ENCODE measurements around the gene MRPS31. TPM values are rescaled to one million over a fixed set of nuclear protein-coding genes. Genes with fewer than 3 reads are reported as not detected.

The MRPS31 gene
- total RNA-seq, 1 donor from 2014 or later: 30.5 TPM

DNA sequence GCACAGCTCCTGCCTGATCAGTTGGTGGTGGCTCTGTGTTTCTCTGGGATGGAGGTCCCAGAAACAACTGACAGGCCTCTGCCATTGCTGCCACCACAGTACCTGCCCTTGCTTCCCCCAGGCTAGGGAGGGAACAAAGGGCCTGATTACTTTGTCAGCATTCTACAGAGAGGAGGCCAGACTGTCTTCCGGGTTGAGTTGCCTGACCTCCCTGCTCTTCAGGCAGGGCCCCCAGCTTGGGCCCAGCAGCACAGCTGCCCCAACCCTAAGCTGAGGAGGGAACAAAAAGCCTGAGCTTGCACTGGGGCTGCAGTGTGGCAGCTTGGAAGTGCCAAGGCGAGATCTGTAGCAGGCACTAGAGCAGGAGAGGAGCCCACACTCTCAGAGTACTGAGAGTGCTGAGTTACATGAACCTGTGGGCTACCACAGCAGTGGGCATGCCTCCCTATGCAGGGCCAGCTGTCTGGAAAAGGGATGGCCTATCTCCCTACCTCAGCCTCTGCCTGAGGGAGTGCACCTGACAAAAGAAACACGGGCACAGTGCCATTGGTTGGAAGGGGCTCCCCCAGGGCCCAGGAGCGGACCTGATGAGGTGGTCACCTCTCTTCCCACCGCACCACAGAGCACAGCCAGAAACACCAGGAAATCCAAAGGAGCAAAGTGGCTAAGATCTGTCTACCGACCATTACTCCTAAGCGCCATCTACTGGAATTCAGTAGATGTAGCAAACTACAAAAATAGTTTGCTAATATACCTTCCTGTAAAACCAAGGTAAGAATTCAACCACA is 42.9 kb upstream of the MRPS31 start:
- DNase-seq (no peak), ATAC-seq (ENCODE audit: low read depth) (no peak)
- H3K27me3 Mint-ChIP-seq: no peaks in the 10 kb centered on the region
- no peak overlapping the region for H3K27ac Mint-ChIP-seq
- H3K36me3 Mint-ChIP-seq (ENCODE audit: low read depth): peaks cover 32% of the 10 kb centered on the region
- no peak overlapping the region for H3K4me3 Mint-ChIP-seq
- H3K4me1 Mint-ChIP-seq: peaks cover 19% of the 10 kb centered on the region
- TF ChIP-seq, protein P1, sequence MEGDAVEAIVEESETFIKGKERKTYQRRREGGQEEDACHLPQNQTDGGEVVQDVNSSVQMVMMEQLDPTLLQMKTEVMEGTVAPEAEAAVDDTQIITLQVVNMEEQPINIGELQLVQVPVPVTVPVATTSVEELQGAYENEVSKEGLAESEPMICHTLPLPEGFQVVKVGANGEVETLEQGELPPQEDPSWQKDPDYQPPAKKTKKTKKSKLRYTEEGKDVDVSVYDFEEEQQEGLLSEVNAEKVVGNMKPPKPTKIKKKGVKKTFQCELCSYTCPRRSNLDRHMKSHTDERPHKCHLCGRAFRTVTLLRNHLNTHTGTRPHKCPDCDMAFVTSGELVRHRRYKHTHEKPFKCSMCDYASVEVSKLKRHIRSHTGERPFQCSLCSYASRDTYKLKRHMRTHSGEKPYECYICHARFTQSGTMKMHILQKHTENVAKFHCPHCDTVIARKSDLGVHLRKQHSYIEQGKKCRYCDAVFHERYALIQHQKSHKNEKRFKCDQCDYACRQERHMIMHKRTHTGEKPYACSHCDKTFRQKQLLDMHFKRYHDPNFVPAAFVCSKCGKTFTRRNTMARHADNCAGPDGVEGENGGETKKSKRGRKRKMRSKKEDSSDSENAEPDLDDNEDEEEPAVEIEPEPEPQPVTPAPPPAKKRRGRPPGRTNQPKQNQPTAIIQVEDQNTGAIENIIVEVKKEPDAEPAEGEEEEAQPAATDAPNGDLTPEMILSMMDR (IDR thresholded peaks at IDR 0.05): no peak
- ChIA-PET POLR2A (interaction anchor here (0.7 to 2.1 kb wide), 3 partner anchors 25 to 108 kb away, joined by 3 to 4 read pairs (median 4); partner anchors contain the start of gene SLC25A15), CTCF (interaction anchor here (1.1 to 1.5 kb wide), 5 partner anchors 9 to 1131 kb away, joined by 3 to 6 read pairs (median 4); no protein-coding TSS in a partner anchor)
- intact Hi-C loops (cut with micrococcal nuclease): loop anchor here (1.0 kb wide), 1 partner anchor 37 kb away; no protein-coding TSS in a partner anchor
- H3K9me3 Mint-ChIP-seq: peaks cover 9% of the 10 kb centered on the region

DNA sequence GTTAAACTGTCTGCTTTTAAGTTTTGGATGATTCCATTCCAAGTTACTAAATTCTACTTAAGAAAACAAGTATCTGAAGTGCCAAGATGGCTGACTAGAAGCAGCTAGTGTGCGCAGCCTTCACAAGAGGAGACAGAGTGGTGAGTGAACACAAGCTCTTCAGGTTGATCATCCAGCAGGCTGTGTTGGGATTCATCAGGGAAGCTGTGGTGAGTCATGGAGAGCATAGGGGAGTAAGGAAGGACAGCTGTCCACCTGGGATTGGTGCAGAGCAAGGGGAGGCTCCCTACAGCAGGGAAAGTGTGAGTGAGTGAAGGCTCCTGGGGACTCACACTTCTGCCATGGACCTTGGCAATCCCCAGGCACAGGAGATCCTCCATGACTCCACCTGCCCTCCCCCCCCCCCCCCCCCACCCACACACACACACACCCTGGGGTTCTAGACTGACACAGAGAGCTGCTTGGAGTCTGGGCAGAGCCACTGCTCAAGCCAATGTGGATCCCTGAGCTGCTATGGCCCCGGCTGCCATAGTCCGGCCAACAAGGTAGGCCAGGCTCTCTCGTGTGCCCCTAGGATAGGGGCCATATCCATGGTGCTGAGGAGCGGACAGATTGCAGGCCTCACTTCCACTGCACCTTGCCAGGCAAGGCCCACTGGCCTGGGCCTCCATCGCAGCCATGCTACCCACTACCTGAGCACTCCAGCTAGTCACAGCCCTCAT is 41.9 kb upstream of the MRPS31 start:
- intact Hi-C loops (cut with micrococcal nuclease): no loop called here
- H3K27ac Mint-ChIP-seq: no peak overlapping the region
- H3K4me3 Mint-ChIP-seq: no peak overlapping the region
- TF ChIP-seq, protein P1 (IDR thresholded peaks at IDR 0.05): no peak
- H3K36me3 Mint-ChIP-seq (ENCODE audit: low read depth): peaks cover 38% of the 10 kb centered on the region
- no peak for DNase-seq
- no peaks in the 10 kb centered on the region for H3K27me3 Mint-ChIP-seq
- ChIA-PET CTCF (interaction anchor here (1.1 to 1.2 kb wide), 2 partner anchors 8 to 33 kb away, joined by 3 to 4 read pairs; no protein-coding TSS in a partner anchor), POLR2A (interaction anchor here (2.1 kb wide), 1 partner anchor 35 kb away, joined by 4 read pairs; no protein-coding TSS in a partner anchor)
- ATAC-seq (ENCODE audit: low read depth): no peak
- peaks cover 14% of the 10 kb centered on the region for H3K4me1 Mint-ChIP-seq
- H3K9me3 Mint-ChIP-seq: peaks cover 9% of the 10 kb centered on the region

DNA sequence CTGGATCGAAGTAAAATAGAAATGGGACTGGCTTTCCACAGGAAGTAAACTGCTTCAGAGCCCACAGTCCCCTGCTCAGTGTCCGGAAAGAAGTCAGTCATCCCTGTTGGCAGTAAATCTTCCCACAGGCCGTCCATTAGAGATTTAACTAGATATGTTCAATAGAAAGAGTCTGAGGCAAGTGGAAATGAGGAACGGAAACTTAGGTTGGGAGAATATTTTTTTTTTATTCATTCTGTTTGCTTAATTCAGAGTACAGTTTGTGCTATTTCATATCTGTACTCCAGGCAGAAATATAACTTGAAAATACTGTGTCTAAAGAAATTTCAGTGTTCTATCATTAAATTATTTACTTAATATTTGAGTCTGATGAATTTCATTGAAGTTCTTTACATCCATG is 41.1 kb upstream of the MRPS31 start:
- TF ChIP-seq, protein P1 (IDR thresholded peaks at IDR 0.05): no peak
- Mint-ChIP-seq H3K27me3 (no peaks in the 10 kb centered on the region), H3K9me3 (peaks cover 9% of the 10 kb centered on the region), H3K36me3 (ENCODE audit: low read depth) (peaks cover 43% of the 10 kb centered on the region), H3K4me1 (peaks cover 14% of the 10 kb centered on the region), H3K27ac (no peak overlapping the region), H3K4me3 (no peak overlapping the region)
- ChIA-PET CTCF (interaction anchor here (1.5 kb wide), 1 partner anchor 35 kb away, joined by 6 read pairs; no protein-coding TSS in a partner anchor), POLR2A (interaction anchor here (2.1 kb wide), 1 partner anchor 34 kb away, joined by 4 read pairs; no protein-coding TSS in a partner anchor)
- ATAC-seq (ENCODE audit: low read depth) (no peak), DNase-seq (no peak)
- intact Hi-C loops (cut with micrococcal nuclease): no loop called here

DNA sequence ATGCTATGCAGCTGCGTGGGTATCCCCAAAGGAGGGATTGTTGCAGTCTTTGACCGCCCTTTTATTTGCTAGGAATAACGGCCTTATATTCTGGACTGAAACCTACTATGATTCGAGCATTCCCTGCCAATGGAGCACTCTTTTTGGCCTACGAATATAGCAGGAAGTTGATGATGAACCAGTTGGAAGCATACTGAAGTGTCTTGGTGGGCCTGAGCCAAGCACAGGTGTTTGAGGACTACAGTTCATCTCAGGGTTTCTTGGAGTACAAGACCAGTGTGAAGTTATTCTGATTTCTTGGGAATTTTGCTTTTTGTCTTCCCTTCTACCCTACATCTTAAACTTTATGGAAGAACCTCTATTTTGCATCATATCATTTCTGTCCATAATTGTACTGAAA is 38.5 kb upstream of the MRPS31 start:
- Mint-ChIP-seq H3K9me3 (no peaks in the 10 kb centered on the region), H3K27me3 (no peaks in the 10 kb centered on the region), H3K27ac (no peak overlapping the region), H3K4me1 (peaks cover 14% of the 10 kb centered on the region), H3K36me3 (ENCODE audit: low read depth) (peaks cover 46% of the 10 kb centered on the region), H3K4me3 (no peak overlapping the region)
- DNase-seq: no peak
- intact Hi-C loops (cut with micrococcal nuclease): no loop called here
- ATAC-seq (ENCODE audit: low read depth): no peak
- TF ChIP-seq, protein P1 (IDR thresholded peaks at IDR 0.05): no peak
- ChIA-PET POLR2A (no interaction called here), CTCF (no interaction called here)

DNA sequence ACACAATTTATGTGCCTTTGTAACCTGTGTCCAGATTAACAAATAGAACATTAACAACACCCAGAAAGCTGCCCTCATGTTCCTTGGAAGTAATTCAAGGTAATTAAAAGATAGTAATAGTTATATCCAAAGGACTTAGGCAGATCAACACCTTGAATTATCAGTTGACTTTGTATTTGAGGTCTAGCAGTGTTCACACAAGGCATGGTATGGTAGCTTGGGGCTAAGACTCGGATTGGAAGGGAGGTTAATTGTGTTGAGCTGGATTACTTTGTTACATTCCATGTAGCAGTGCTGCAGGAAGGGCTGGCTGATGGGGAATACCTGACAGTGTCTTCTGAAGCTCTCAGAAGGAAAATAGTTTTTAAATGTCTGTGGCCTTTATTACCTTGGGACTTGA is 35.3 kb upstream of the MRPS31 start:
- H3K4me1 Mint-ChIP-seq: no peaks in the 10 kb centered on the region
- H3K27ac Mint-ChIP-seq: no peak overlapping the region
- H3K4me3 Mint-ChIP-seq: no peak overlapping the region
- intact Hi-C loops (cut with micrococcal nuclease): no loop called here
- H3K27me3 Mint-ChIP-seq: no peaks in the 10 kb centered on the region
- H3K9me3 Mint-ChIP-seq: no peaks in the 10 kb centered on the region
- peaks cover 52% of the 10 kb centered on the region for H3K36me3 Mint-ChIP-seq (ENCODE audit: low read depth)
- TF ChIP-seq, protein P1 (IDR thresholded peaks at IDR 0.05): no peak
- DNase-seq: no peak
- no peak for ATAC-seq (ENCODE audit: low read depth)
- POLR2A ChIA-PET: no interaction called here
- CTCF ChIA-PET: no interaction called here
